Psoas muscle (tissue), 8 donors: Measurements from ENCODE around the gene NANOGP8. TPM values are rescaled to one million over a fixed set of nuclear protein-coding genes. Genes with fewer than 3 reads are reported as not detected.

Experiments used
- ATAC-seq, 4 donors: fragments of 200-7000 bp; cut with Tn5 transposase; one replicate each; pipeline ENCODE4 v1.9.1; 2020; ENCODE audit warnings: moderate library complexity in 3 of 4, mild to moderate bottlenecking in 2 of 4
- DNase-seq, 2 donors: peaks; one replicate each; pipeline ENCODE4 v3.0.0-alpha.2; 2020
- H3K27ac ChIP-seq: fragments of 200-600 bp; one replicate; pipeline ENCODE4 v1.8.0; 2022
- H3K27me3 ChIP-seq, 3 donors: fragments of 200-600 bp in 1 of 3; one replicate each; pipeline versions ENCODE4 v1.6.1 to v1.8.0; 2013 to 2022; ENCODE audit warnings: low read length in 2 of 3, mild to moderate bottlenecking in 2 of 3, moderate library complexity in 1 of 3; ENCODE audit not compliant: insufficient read depth in 3 of 3
- H3K36me3 ChIP-seq, 2 donors: fragments of 200-600 bp in 1 of 2; one replicate each; pipeline versions ENCODE4 v1.6.1 to v1.8.0; 2013 to 2022; ENCODE audit warnings: low read depth in 1 of 2, mild to moderate bottlenecking in 1 of 2, moderate library complexity in 1 of 2; ENCODE audit not compliant: insufficient read depth in 1 of 2
- H3K4me1 ChIP-seq: fragments of 200-600 bp; one replicate; pipeline ENCODE4 v1.8.0; 2022
- H3K4me3 ChIP-seq: fragments of 200-600 bp; one replicate; pipeline ENCODE4 v1.8.0; 2022; ENCODE audit warnings: mild to moderate bottlenecking
- H3K9me3 ChIP-seq: fragments of 200-600 bp; one replicate; pipeline ENCODE4 v1.8.0; 2022
- CTCF ChIP-seq: fragments of 200-600 bp; IDR thresholded peaks from one replicate; pipeline ENCODE4 v1.8.0; 2022; ENCODE audit warnings: antibody characterized with exemption
- WGBS, 3 donors: extraction: QIAGEN DNeasy Blood & Tissue Kit; methylation state at CpG; one replicate each; pipeline versions ENCODE4 v1.1.6 to v1.1.7; 2013; 5-methylcytosine and 5-hydroxymethylcytosine counted together
- intact Hi-C, 2 donors: fragments of 100-400 bp; cut with DNase I; formaldehyde crosslinking; loops; one replicate each; pipeline versions ENCODE4 v1.11.0 to v1.14.2; 2022
- polyA plus RNA-seq, 3 donors: library from polyadenylated mRNA; stranded (reverse); fragments of 200-250 nt; gene quantifications; one replicate each; pipeline ENCODE4 v1.2.3, GENCODE V29; 2013
- total RNA-seq, 4 donors: library from RNA; stranded (reverse); fragmentation: NEBNext Ultra II Directional in 2 of 4; extraction: Animal tissue kit (Norgen Biotek cat#: 25700) in 2 of 4; gene quantifications; one replicate each; pipeline versions ENCODE4 v1.2.1 to v1.2.4, GENCODE V29; 2021 to 2023
- donor health status: healthy with polysubstance abuse.
- donor health status: DM: no; HTN: no; CAD: no; lungs with moderate emphysema.
- donor health status: Bipolar disorder and iron deficiency.
- donor health status: healthy.
- donor health status: DM: yes; HTN: yes; CAD: no.
- donor health status: DM: no; HTN: no; CAD: no.
- donor health status: DM: no; HTN: no; CAD: no.
- donor health status: DM: yes; HTN: yes; CAD: no.

Gene NANOGP8
- total and polyA plus RNA-seq, 7 donors = 0.07 to 0.27 TPM; not detected in 5

GRCh38 chr15:35067496-35068347, 17.4 kb downstream of the NANOGP8 start:
- DNase-seq = no peak
- no peak for TF ChIP-seq CTCF
- Histone ChIP-seq H3K27me3 (no peaks in the 10 kb centered on the region), H3K27ac (no peak overlapping the region), H3K4me3 (no peak overlapping the region), H3K36me3 (no peaks in the 10 kb centered on the region), H3K9me3 (no peaks in the 10 kb centered on the region), H3K4me1 (no peaks in the 10 kb centered on the region)
- WGBS, 3 donors = 54 to 64% (median 59%) methylated on average over 10 of the region's 10 CpGs
- no peak for ATAC-seq
- intact Hi-C loops = no loop called here

DNA sequence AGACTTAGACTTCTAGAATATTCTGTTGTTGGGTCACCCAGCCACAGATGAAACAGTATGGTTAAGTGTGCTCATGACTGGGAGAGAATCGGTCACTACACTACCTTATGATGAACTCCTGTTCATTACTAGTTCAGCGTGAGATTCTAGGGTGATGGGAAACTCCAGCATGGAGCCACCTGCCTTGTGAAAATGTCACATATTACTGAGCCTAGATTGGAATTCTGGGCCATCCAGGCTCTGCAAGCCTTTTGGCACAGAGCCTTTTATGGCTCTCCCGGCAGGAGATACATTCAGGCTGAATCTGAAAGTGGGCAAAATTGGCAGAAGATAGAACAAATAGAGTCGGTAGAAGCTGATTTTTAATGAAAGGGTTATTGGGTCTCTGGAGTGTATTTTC, 19.0 kb downstream of the NANOGP8 start:
- H3K9me3 ChIP-seq = no peaks in the 10 kb centered on the region
- WGBS, 3 donors = 73 to 82% (median 80%) methylated on average over 4 of the region's 4 CpGs
- intact Hi-C loops = no loop called here
- no peak for DNase-seq
- no peaks in the 10 kb centered on the region for H3K36me3 ChIP-seq
- no peaks in the 10 kb centered on the region for H3K4me1 ChIP-seq
- ATAC-seq = no peak
- no peak for TF ChIP-seq CTCF
- no peak overlapping the region for H3K27ac ChIP-seq
- no peaks in the 10 kb centered on the region for H3K27me3 ChIP-seq
- H3K4me3 ChIP-seq = no peak overlapping the region

DNA sequence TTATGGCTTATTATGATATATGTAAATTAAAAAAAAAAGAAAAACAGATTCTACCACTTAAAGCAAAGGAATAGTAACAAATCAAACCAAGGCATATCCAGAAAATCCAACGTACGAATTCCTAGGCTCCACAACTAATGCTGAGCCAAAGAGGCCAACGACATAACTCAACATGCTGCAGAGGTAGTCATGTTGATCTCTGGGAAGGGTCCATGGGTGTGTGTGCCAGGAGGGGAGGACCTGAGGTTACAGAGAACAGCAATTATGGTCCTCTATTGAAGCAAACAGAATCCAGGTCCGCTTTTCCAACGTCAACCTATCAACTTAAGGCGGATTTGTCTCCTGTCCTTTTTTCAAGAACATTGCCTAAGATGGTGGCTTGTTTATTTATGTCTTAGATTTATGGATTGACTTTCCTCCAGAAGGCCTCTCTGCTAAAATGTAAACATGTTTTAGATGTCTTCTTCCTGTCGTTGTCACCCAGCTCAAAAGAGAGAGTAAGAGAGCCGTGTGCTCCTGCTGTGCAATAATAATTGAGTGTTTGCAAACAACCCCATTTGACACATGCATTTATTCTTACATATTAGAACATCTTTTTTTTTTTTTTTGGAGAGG, 20.4 kb downstream of the NANOGP8 start:
- intact Hi-C loops = no loop called here
- WGBS, 3 donors = 55 to 63% (median 62%) methylated on average over 8 of the region's 8 CpGs
- no peak for TF ChIP-seq CTCF
- no peak overlapping the region for H3K4me3 ChIP-seq
- H3K27ac ChIP-seq = no peak overlapping the region
- no peaks in the 10 kb centered on the region for H3K36me3 ChIP-seq
- H3K4me1 ChIP-seq = no peaks in the 10 kb centered on the region
- H3K9me3 ChIP-seq = no peaks in the 10 kb centered on the region
- DNase-seq (no peak), ATAC-seq (no peak)
- H3K27me3 ChIP-seq = no peaks in the 10 kb centered on the region

DNA sequence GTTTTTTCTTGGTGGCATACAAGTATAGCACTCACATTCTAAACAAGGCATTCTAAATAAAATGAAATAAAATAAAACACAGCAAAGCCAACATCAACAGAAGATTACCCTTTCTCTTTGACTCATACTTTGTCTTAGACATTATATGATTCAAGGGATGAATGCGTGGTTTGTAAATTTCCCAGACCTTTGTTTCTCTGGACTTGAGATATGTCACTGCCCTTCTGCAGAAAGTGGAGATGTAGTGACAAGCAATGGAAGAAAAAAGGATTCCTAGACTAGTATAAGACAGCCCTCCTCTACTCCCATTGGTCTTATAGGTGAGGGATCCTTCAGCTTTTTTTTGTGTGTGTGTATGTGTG, 22.4 kb downstream of the NANOGP8 start:
- intact Hi-C loops = no loop called here
- H3K36me3 ChIP-seq = no peaks in the 10 kb centered on the region
- H3K27me3 ChIP-seq = no peaks in the 10 kb centered on the region
- H3K4me3 ChIP-seq = no peak overlapping the region
- no peak for DNase-seq
- no peak for ATAC-seq
- no peaks in the 10 kb centered on the region for H3K4me1 ChIP-seq
- 90 to 98% (median 97%) methylated on average over 1 of the region's 1 CpG for WGBS, 3 donors
- TF ChIP-seq CTCF = no peak
- no peaks in the 10 kb centered on the region for H3K9me3 ChIP-seq
- no peak overlapping the region for H3K27ac ChIP-seq
